HG03025 (cell line): Measurements from ENCODE around the gene GRB7.
"Not testable (repeated sequence)": the region's sequence is repeated elsewhere in the genome, so short reads cannot be mapped to it uniquely, and the experiment has no call there.

Experiments used
- ATAC-seq: cut with Tn5 transposase; IDR thresholded peaks from one replicate; pipeline ENCODE4 v1.9.1; 2021; ENCODE audit warnings: mild to moderate bottlenecking, moderate library complexity; ENCODE audit not compliant: unreplicated experiment, low FRiP score

GRB7 gene

DNA sequence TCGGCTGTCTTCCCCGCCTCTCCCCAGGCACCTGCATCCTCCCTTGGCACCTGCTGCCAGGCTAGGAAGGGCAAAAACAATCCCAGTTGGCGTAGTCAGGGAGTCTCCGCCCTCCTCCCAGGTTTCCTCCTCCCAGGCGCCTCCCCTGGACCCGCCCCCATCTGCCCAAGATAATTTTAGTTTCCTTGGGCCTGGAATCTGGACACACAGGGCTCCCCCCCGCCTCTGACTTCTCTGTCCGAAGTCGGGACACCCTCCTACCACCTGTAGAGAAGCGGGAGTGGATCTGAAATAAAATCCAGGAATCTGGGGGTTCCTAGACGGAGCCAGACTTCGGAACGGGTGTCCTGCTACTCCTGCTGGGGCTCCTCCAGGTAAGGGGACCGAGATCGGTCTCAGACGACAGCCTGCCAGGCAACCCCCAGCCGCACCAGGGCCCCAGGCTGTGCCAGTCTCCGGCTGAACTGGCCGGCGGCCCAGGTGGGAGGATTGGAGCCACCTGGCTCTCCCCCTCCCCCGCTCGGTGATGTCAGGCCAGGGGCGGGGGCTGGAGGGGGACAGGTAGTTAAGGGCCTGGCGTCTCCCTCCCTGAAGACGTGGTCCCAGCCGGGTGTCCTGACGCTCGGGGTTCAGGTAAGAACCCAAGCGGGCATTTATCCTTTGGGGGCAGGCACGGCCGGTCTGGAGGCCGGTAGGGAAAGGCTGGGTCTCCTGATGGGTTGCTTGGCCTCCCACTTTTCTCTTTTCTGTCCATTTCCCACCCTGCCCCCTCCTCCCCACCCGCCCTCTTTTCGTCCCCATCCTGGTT, at the start of gene GRB7:
TSS of gene GRB7 (plus strand) at position 179 of the 808 bp plus-strand sequence. CDS start 4,364 bp downstream, outside the sequence.
- no peak for ATAC-seq

DNA sequence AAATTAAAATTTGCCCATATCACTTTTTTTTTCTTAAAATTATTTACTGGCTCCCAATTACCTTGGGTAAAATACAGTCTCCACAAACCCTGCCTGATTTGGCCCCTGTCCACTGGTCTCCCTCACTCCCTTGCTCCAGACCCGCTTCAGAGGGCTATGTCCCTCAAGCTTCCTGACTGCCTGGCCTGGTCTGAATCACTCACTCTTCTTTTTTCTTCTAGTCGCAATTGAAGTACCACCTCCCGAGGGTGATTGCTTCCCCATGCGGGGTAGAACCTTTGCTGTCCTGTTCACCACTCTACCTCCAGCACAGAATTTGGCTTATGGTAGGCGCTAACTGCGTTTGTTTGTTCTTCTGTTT, 49.3 kb upstream of the GRB7 start:
- ATAC-seq, result no peak

DNA sequence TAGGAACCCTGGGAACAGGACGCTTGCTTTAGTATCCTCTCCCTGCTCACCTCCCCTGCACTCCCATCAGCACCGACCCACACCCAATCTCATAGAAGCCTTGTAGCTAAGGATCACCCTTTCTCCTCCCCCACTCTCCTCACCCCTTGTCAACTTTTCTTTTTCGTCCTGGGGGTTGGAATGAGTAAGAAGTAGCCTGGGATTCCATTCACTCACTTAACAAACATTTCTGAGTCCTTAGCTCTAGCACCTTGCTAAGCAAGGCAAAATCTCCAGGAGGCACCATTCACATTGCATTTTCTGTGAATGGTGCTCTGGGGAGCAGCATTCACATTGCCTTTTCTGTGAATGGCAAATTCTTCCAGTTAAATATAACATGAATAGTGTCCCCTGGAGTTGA, 48.8 kb upstream of the GRB7 start:
- no peak for ATAC-seq

DNA sequence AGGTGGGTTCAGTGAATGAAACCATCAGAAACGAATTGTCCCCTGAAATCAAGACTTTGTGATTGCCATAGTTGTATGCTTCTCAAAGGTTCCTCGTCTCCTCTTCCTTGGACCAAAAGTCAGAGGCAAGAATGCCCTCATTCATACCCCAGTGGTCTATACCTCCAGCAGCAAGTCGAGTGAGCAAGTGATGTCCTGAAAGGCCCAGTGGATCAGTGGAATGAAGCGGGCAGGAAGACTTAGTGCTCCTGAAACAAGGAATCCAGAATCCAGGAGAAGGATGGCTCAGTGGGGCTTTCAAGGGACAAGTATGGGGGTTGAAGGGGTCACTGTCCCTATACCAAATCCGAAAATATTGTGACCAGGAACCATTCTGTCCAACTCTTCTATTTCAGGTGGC, 43.1 kb upstream of the GRB7 start:
- no peak for ATAC-seq

DNA sequence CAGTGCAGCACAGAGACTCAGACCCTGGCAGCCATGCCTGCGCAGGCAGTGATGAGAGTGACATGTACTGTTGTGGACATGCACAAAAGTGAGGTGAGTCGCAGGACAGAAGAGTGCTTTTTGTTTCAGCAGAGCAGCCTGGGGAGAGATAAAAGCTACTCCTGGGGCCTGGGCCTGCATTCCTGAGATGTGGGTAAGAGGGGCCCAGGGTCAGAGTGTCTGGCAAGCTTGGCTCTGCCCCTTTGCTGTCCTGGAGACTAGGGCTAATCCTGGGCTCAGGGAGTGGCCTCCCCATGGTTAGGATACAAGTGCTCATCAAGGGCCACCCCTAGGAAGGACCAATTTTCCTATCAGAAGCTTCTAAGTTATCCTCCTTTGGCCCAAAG, 42.7 kb upstream of the GRB7 start:
- no peak for ATAC-seq

DNA sequence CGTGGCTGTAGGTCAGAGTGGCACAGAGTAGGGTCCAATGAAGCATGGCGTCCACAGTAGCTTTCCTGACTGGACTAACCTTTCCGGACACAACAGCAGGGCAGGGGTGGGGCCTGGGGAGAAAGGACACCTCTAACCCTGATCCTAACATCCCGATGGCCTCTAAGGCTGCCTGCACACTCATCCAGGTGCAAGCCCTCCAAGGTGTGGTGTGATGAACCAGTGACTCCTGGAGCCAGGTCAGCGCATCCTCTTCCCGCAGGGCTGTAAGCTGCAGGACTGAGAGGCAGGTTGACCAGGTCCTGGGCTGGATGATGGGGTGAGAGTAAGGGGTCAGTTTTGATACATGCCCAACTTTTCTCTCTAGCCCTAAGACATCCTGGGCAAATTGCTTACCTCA, 41.0 kb upstream of the GRB7 start:
- no peak for ATAC-seq

DNA sequence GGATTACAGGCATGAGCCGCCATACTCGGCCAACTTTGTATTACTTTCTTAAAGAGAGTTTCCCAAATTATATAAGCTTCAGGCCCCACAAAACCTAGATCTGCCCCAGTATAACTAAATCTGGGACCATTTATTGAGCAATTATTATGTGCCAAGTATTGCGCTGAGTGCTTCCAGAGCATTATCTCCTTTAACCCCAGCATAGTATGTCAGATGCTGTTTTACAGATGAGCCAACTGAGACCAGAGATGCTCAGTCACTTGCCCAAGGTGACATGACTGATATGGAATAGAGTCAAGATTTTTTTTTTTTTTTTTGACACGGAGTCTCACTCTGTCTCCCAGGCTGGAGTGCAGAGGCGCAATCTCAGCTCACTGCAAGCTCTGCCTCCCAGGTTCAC, 39.8 kb upstream of the GRB7 start:
- no peak for ATAC-seq

DNA sequence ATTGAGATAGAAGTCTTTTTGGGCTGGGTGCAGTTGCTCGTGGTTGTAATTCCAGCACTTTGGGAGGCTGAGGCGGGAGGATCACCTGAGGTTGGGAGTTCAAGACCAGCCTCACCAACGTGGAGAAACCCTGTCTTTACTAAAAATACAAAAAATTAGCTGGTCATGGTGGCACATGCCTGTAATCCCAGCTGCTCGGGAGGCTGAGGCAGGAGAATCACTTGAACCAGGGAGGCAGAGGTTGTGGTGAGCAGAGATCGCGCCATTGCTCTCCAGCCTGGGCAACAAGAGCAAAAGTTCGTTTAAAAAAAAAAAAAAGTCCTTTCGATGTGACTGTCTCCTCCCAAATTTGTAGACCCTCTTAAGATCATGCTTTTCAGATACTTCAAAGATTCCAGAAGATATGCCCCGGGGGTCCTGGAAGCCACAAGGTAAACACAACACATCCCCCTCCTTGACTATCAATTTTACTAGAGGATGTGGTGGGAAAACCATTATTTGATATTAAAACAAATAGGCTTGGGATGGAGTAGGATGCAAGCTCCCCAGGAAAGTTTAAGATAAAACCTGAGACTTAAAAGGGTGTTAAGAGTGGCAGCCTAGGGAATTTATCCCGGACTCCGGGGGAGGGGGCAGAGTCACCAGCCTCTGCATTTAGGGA, 38.5 kb upstream of the GRB7 start:
- not testable (repeated sequence) for ATAC-seq

DNA sequence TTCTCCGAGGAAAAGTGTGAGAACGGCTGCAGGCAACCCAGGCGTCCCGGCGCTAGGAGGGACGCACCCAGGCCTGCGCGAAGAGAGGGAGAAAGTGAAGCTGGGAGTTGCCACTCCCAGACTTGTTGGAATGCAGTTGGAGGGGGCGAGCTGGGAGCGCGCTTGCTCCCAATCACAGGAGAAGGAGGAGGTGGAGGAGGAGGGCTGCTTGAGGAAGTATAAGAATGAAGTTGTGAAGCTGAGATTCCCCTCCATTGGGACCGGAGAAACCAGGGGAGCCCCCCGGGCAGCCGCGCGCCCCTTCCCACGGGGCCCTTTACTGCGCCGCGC, 38.0 kb upstream of the GRB7 start, which contains the start of gene ERBB2:
TSS of gene ERBB2 (plus strand) at position 247 of the 330 bp plus-strand sequence. CDS start 175 bp downstream, outside the sequence.
- no peak for ATAC-seq

DNA sequence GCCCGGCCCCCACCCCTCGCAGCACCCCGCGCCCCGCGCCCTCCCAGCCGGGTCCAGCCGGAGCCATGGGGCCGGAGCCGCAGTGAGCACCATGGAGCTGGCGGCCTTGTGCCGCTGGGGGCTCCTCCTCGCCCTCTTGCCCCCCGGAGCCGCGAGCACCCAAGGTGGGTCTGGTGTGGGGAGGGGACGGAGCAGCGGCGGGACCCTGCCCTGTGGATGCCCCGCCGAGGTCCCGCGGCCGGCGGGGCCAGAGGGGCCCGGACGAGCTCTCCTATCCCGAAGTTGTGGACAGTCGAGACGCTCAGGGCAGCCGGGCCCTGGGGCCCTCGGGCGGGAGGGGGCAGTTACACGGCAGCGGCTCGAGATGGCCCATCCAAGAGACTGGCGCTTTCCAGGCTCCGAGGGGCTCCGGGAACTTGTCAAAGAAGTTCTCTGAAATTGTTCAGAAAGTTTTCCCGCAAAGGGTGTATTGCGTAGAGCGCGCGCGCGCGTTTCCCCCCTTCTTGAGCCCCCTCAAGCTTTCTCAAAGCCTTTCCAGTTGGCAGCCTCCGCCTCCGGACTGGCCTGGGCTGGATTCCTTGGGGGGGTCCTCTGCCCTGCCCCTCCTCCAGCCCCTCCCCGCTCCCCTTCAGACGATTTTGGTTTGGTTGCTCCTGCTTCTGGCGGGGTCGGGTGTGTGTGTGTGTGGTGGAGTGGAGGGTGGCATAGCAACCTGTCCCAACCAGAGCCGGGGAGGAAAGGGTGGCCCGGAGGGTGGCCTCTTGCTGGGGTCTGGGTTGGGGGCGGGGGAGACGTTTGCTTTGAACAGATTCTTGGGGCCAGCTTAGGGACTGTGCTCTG, 37.4 kb upstream of the GRB7 start:
- no peak for ATAC-seq

DNA sequence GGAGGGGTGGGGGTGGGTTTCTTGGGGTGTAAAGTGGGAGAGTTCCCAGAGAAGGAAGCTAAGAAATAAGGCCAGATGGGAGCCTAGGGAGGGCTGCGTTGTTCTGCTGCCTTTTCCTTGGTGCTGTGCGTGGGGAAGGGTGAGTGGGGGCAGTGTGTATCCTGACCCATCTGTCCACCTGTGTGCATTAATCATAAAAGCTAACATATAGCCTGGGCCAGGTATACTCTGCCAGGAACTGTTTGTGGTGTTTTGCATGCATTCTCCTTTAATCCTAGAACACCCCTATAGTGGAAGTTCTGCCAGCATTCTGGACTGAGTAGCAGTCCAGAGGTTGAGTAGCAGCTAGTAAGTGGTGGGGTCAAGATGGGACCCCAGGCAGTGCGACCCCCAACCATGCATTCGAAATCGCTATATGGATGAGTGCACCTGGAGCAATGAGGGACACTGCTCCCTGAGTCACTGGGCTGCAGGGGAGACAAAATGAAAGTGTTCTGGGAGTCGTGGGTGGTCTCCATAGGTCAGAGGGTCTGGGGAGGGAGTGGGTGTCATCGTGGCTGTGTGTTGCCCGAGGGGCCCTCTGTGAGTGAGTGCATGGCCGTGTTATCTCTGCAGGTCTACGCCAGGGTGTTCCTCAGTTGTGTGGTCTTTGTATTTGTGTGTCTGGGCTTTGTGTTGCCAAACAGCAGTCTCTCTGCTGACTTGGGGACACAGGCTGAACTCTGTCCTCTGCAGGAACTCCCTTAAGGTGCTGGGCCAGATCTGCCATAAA, 36.5 kb upstream of the GRB7 start:
- no peak for ATAC-seq

DNA sequence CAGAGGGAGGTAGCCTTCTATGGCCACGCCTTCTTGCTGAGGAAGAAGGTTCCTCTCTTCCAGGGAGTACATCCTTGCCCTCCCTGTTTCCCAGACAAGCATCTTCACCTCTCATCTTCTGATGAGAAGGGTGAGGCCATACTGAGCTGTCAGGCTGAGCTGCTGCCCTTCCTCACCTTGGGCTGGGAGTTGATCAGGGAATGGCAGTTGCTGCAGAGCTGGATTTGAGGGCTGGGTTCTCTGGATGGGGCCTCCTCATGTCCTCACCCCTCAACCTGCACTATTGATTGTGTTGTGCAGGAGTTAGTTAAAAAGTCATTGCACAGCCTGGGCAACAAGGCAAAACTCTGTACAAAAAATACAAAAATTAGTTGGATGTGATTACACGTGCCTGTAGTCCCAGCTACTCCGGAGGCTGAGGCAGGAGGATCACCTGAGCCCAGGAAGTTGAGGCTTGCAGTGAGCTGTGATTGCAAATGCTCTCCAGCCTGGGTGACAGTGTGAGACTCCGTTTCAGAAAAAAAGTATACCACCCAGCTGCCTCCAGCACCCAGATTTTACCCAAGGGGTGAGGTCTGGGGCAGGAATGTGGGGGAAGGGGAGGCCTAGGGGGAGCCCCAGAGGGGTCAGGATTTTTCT, 35.8 kb upstream of the GRB7 start:
- ATAC-seq, result no peak

DNA sequence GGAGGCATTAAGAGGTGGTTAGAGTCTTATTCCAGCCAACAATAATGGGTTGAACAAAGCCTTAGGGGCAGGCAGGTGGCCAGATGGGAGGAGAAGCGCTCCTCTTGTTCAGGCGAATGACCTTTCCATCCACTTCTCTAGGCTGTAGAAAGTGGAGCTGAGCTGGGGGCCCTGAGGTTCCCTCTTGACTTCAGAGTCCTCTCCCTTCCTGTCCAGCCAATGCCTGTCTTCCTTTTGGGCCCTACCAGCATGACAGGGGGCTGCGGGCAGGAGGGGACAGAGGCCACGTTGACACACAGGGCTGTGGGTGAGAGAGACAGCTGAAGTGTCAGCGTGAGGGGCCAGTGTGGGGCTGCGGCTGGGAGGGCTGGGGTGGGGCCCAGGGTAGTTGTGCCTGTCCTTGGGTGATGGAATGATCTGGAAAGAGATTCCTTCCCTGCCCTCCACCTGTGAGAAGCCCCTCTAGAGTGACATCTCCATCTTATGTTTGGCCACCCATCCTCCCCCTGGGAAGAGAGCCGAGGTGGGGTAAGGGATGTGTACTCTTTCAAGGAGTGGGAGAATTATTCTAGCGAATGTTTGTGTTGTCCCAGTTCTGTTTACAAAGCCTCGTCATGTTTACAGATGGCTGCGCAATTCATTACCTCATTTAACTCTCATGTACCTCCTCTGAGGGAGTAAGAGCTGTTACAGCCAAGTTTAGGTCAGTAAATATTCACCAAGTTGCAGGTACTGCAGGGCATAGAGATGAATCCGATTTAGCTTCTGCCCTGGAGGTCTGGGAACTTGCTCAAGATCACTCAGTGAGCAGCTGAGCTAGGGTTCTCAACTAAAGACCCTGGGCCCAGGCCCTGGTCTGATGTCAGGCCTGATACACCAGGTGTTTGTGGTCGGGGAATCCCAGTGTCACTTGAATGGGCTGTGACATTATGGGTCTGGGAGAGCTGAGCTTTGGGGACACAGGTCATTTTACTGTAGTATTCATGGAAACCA, 34.5 kb upstream of the GRB7 start:
- ATAC-seq, result no peak

DNA sequence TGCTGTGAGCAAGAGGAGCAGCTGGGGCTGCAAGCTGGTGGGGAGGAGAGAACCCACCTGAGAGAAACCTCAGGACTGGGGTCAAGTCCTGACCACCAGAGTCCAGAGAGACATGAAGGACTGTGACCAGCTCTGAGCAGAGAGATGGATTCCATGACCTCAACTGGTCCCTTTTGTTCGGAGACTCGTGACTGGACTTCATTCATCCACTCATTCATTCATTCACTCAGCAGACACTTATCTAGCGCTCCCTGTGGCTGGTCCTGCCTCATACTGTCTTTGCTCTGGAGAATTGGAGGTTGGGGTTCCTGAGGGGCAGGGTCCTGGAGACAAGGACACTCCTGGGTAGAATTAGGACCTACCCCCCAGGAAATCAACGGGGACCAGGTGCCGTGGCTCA, 33.8 kb upstream of the GRB7 start:
- ATAC-seq, result no peak

DNA sequence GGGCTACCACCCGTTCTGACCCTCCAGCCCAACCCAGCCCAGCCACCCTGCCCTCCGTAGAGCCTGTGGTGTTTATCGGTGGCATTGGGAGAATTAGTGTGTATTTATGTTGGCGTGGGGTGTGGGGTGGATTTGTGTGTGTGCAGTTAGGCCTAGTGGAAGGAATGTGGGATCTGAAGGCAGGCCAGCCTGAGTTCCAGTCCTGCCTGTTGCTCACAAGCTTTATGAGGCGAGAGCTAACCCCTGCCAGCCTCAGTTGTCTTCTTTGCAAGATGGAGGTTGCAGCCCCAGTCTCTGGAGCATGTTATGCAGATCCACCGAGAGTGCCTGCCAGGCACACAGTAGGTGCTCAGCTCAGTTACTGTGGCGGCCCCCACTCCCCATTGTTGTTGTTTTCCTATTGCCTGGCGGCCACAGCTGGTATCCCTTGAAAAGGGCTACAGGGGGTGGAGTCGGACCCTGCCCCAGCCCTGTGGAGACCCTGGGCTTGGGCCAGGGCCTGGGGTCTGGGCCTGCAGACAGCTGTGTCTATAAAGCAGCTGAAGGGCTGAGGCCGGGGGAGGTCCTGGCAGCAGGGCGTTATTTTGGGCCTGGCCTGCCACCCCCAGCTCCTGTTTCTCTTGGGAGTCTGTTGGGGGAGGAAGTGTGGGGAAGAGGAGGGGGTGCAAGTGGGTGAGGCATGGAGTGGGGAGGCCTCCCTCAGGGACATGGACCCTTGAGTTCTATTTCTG, 32.8 kb upstream of the GRB7 start:
- ATAC-seq, result no peak

DNA sequence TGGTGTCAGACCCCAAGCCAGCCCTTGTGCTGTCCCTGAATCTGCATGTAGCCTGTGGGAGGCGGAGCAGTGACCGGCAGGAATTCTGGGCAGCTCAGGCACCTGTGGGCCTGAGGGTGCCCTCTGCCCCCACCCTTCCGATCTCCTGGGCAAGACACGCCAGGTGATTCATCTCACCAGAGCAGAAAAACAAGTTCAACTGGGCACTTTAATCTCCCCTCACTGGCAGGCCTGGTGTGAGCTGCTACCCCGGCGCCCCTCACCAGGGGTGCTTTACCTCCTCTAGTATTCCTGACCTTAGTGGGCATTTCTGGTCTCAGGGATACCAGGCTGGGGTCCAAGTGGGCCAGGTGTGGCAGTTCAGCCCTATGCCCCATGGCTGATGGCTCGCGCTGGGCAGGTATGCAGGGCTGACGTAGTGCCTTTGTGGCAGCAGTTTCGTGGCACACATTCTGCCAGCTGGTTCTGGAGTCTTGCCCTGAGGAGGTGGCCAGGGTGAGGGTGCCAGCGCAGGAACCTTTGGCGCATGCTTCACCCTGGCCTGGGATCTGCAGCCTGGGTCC, 31.9 kb upstream of the GRB7 start:
- no peak for ATAC-seq

DNA sequence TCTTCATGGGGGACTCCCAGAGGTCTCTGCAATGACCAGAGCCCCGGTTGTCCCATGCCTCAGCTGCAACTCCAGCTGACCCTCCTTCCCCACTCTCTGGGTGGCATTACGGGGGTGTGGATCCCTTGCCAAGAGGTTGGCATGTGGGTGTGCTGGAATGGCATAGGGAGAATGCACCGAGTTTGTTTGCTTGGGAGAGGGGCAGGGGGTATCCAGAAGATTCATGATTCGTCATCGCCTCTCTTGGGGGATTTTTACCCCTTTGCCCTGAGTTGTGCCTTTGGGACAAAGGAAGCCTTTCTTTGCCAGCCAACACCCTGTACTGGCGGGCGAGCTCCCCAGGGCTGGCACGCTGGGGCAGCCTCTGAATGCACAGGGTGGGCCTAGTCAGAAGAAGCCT, 31.4 kb upstream of the GRB7 start:
- no peak for ATAC-seq

DNA sequence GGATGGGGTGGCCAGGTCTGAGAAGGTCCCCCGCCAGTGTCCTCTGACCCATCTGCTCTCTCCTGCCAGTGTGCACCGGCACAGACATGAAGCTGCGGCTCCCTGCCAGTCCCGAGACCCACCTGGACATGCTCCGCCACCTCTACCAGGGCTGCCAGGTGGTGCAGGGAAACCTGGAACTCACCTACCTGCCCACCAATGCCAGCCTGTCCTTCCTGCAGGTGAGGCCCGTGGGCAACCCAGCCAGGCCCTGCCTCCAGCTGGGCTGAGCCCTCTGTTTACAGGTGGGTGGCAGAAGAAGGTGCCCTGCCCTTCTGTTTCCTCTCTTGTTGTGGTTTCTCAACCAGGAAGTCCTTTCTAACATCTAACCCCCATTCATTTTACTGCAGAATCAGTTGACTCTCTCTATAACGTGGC, 30.8 kb upstream of the GRB7 start:
- ATAC-seq, result no peak
